ENCODE results near the gene CFAP157. TPM values are rescaled to one million over a fixed set of nuclear protein-coding genes. Genes with fewer than 3 reads are reported as not detected.

Gene CFAP157
- total RNA-seq, 1 donor from 2014 or later, result 0.29 TPM

DNA sequence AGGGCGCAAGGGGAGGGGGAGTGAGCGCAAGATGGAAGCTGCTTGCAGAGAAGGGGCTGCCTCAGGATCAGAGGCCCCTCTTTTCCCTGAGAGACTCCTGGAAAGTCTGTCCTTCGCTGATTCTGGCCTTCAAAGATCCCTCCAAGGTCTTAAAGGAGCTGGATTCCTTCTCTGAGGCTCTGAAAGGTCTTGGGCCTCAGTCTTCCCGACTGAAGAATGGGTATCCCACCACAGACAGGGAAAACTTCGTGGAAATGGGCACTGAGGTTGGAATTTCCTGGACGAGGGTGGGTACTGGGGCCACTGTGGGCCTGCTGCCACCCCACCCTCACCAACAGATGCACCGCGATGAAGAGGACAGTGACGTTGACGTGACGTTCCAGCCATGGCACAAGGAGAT is 5.6 kb downstream of the CFAP157 start:
- DNase-seq, result no peak
- no peaks in the 10 kb centered on the region for H3K36me3 ChIP-seq
- peaks cover 12% of the 10 kb centered on the region for H3K4me1 ChIP-seq
- H3K27ac ChIP-seq, result no peak overlapping the region
- no peak overlapping the region for H3K4me3 ChIP-seq
- H3K27me3 ChIP-seq, result no peaks in the 10 kb centered on the region
- ATAC-seq, result no peak
- intact Hi-C loops (cut with DNase I), result no loop called here
- H3K9me3 ChIP-seq, result no peaks in the 10 kb centered on the region
- TF ChIP-seq, protein P1, sequence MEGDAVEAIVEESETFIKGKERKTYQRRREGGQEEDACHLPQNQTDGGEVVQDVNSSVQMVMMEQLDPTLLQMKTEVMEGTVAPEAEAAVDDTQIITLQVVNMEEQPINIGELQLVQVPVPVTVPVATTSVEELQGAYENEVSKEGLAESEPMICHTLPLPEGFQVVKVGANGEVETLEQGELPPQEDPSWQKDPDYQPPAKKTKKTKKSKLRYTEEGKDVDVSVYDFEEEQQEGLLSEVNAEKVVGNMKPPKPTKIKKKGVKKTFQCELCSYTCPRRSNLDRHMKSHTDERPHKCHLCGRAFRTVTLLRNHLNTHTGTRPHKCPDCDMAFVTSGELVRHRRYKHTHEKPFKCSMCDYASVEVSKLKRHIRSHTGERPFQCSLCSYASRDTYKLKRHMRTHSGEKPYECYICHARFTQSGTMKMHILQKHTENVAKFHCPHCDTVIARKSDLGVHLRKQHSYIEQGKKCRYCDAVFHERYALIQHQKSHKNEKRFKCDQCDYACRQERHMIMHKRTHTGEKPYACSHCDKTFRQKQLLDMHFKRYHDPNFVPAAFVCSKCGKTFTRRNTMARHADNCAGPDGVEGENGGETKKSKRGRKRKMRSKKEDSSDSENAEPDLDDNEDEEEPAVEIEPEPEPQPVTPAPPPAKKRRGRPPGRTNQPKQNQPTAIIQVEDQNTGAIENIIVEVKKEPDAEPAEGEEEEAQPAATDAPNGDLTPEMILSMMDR (IDR thresholded peaks at IDR 0.05), result no peak

DNA sequence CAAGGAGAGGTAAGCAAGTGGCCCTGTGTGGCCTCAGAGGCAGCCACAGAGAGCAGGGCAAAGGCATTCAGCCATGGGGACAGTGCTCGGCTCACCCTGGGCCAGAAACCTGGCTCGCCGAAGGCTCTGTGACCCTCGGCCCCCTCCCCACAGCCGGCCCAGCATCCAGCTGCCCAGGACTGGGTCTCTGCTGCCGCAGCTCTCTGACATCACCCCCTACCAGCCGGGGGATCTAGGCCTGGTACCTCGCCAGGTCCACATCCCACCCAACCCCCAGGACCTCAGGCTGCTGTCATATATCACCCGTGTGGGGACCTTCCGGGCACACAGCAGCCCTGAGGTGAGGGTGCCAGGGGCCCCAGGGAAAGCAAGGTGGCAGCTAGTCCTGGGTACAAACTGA is 6.1 kb downstream of the CFAP157 start:
- DNase-seq (no peak), ATAC-seq (no peak)
- no peak overlapping the region for H3K27ac ChIP-seq
- intact Hi-C loops (cut with DNase I), result no loop called here
- H3K4me3 ChIP-seq, result no peak overlapping the region
- H3K36me3 ChIP-seq, result no peaks in the 10 kb centered on the region
- no peaks in the 10 kb centered on the region for H3K9me3 ChIP-seq
- H3K4me1 ChIP-seq, result peaks cover 12% of the 10 kb centered on the region
- no peaks in the 10 kb centered on the region for H3K27me3 ChIP-seq
- TF ChIP-seq, protein P1 (IDR thresholded peaks at IDR 0.05), result no peak

DNA sequence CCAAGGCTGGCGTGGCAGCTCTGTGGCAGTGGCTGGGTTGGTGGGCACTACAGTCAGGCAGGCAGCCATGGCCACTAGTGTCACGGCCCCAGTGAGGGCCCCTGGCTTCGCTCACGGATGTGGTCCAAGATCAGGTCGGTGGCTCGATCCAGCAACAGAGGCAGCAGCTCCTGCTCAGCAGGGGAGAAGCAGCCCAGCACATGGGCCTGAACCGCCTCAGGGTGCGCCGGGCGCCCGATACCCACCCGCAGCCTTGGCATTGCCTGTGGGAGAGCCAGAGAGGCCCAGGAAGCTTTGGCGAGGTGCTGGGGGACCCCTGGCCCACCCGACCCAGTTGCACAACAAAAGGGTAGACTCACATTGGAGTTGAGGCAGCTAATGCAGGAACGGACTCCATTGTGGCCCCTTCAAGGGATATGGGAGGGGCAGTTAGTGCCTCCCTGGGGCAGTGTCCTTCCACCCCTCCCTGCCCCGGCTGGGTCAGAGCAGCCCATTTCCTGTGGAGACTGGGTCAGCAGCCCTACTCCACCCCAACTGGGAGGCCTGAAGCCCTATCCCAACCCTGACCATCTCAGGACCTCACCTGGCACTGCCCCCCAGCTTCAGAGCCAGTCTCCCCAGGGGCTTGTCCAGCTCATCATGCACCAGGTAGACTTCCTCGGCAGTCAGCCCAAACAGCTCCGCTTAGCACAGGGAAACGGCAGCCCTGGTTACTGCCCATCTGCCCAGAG is 7.4 kb downstream of the CFAP157 start:
- Histone ChIP-seq H3K27me3 (no peaks in the 10 kb centered on the region), H3K4me3 (peak overlapping the region; percentile 91), H3K27ac (no peak overlapping the region), H3K4me1 (peaks cover 12% of the 10 kb centered on the region), H3K36me3 (no peaks in the 10 kb centered on the region), H3K9me3 (no peaks in the 10 kb centered on the region)
- TF ChIP-seq, protein P1 (IDR thresholded peaks at IDR 0.05), result no peak
- intact Hi-C loops (cut with DNase I), result no loop called here
- DNase-seq, result no peak
- no peak for ATAC-seq

DNA sequence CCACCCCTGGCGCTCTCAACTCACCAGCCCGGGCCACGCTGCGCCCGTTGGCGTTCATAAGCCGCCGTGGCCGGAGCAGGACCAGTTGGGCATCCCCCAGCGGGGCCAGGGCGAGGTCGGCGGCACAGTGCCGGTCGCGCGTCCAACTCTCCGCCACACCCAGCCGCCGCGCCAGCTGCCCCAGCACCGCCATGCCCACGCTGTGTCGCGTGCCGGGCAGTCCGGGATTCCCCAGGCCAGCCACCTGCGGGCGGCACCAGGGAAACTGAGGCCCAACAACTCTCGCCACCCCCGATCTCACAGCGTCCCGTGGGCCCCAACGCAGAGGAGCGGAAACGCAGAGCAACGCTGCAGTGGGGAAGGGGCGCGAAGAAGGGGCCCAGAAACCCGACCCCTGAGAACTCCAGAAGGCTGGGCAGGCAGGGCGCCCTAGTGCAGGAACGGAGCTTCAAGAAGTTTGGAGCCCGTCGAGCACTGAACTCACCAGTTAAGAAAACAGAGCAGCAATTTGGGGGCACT is 8.2 kb downstream of the CFAP157 start:
- intact Hi-C loops (cut with DNase I), result no loop called here
- H3K36me3 ChIP-seq, result no peaks in the 10 kb centered on the region
- peaks cover 12% of the 10 kb centered on the region for H3K4me1 ChIP-seq
- ATAC-seq (peak; percentile 34), DNase-seq (no peak)
- no peaks in the 10 kb centered on the region for H3K9me3 ChIP-seq
- TF ChIP-seq, protein P1 (IDR thresholded peaks at IDR 0.05), result no peak
- peak overlapping the region; percentile 83 for H3K27ac ChIP-seq
- no peaks in the 10 kb centered on the region for H3K27me3 ChIP-seq
- H3K4me3 ChIP-seq, result peak overlapping the region; percentile 91

DNA sequence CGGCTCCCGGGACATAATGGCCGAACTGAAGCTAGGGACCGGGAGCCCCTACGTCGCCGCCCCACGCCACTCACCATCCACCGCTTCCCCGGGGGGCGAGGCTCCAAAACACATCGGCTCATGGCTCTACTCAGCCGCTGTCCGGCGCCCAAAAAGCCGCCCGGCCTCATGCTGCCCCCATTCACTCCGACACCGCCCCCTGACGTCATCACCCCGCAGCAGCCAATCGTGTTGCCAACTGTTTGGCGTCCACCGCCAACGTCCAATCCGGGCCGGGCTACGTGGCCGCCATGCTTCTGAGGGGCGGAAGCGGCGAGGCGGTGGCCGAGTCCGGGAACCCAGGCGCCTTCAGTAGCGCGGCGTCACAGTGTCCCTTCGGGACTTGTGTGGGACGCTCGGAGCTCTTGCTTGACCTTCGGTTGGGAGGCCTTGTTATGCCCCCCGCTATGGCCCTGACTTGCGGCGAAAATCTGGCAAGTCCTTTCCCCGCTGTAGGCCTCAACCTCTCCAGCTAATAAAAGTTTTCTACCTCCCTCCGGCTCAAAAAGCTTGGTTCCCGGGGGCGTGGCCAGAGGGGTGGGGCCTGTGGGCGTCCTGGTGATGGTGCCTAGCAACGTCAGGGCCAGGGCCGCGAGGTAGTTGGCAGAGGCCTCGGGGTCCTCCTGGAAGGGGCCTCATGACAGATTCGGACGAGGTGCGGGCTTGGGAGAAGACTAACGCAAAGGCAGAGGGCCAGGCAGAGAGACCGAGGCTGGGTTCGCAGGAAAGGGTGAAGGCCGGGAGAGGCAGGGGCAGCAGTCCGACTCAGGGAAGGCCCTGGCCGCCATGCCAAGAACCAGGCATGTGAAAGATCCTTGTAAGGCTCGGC is 8.9 kb downstream of the CFAP157 start, which contains the start of the genes PTRH1 and TTC16:
Gene PTRH1, minus strand, starts transcription at position 194 of the 868 bp plus-strand sequence. Its CDS starts 24 bp downstream, at position 170.
Gene TTC16, plus strand, starts transcription at position 610 of the 868 bp plus-strand sequence. Its CDS starts 67 bp downstream, at position 677.
- H3K4me1 ChIP-seq, result peaks cover 12% of the 10 kb centered on the region
- peak within 1 kb of the TSS; percentile 91 for H3K4me3 ChIP-seq
- peak; percentile 97 for ATAC-seq
- intact Hi-C loops (cut with DNase I), result no loop called here
- H3K27me3 ChIP-seq, result no peaks in the 10 kb centered on the region
- H3K27ac ChIP-seq, result peak within 1 kb of the TSS; percentile 83
- no peaks in the 10 kb centered on the region for H3K36me3 ChIP-seq
- no peaks in the 10 kb centered on the region for H3K9me3 ChIP-seq
- TF ChIP-seq, protein P1 (IDR thresholded peaks at IDR 0.05), result no peak
- DNase-seq, result peak; percentile 99

Measured in upper lobe of right lung (tissue), 1 donor.